SU-DHL-6 (cell line): ENCODE results near the gene SHLD2.
"Not testable (repeated sequence)": the region's sequence is repeated elsewhere in the genome, so short reads cannot be mapped to it uniquely, and the experiment has no call there.

Experiments used
- CTCF ChIP-seq: fragments of 200-600 bp; sonication (generic); IDR thresholded peaks from one replicate; pipeline ENCODE4 v1.5.1; 2017; ENCODE audit warnings: antibody characterized with exemption, mild to moderate bottlenecking, low read length, moderate library complexity; ENCODE audit not compliant: insufficient read depth, poor library complexity, severe bottlenecking
- EZH2phosphoT487 ChIP-seq: fragments of 200-600 bp; sonication (generic), shearing (Covaris generic); conservative IDR thresholded peaks from 2 replicates; pipeline ENCODE4 v1.6.1; 2018; ENCODE audit warnings: mild to moderate bottlenecking, antibody characterized with exemption, low read length, moderate library complexity, mixed read lengths

- TF ChIP-seq CTCF, EZH2phosphoT487: not testable (repeated sequence)
These were observed 109.8 kb downstream of the SHLD2 start for GRCh38 chr10:87204801-87205200.
